Neural progenitor cell (in vitro differentiated cells): ENCODE measurements around the gene RXRA. TPM values are rescaled to one million over a fixed set of nuclear protein-coding genes. Genes with fewer than 3 reads are reported as not detected.

ENCODE experiments used
- DNase-seq: peaks from one replicate; pipeline ENCODE4 v3.0.0-alpha.2; 2016; ENCODE audit warnings: low spot score
- H2AFZ ChIP-seq: fragments of 200-600 bp; sonication (generic); replicated peaks from 2 replicates; pipeline ENCODE4 v1.6.1; 2016; ENCODE audit warnings: antibody characterized with exemption
- H3F3A ChIP-seq: fragments of 200-600 bp; sonication (generic); 2 replicates; pipeline ENCODE4 v1.6.1; 2016; ENCODE audit warnings: antibody characterized with exemption, low read depth
- H3K27ac ChIP-seq: fragments of 200-600 bp; sonication (generic); 2 replicates; pipeline ENCODE4 v1.5.1; 2016; ENCODE audit warnings: mild to moderate bottlenecking
- H3K27me3 ChIP-seq: fragments of 200-600 bp; sonication (generic); 2 replicates; pipeline ENCODE4 v1.6.1; 2016; ENCODE audit warnings: mild to moderate bottlenecking, moderate library complexity
- H3K36me3 ChIP-seq: fragments of 200-600 bp; sonication (generic); 2 replicates; pipeline ENCODE4 v1.5.1; 2016
- H3K4me1 ChIP-seq: fragments of 200-600 bp; sonication (generic); 2 replicates; pipeline ENCODE4 v1.6.1; 2016; ENCODE audit warnings: mixed run types
- H3K4me2 ChIP-seq: fragments of 200-600 bp; sonication (generic); 2 replicates; pipeline ENCODE4 v1.6.1; 2016
- H3K4me3 ChIP-seq: fragments of 200-600 bp; sonication (generic); 2 replicates; pipeline ENCODE4 v1.5.1; 2016
- H3K79me2 ChIP-seq: fragments of 200-600 bp; sonication (generic); 2 replicates; pipeline ENCODE4 v1.6.1; 2016; ENCODE audit warnings: low read depth
- H3K9ac ChIP-seq: fragments of 200-600 bp; sonication (generic); 2 replicates; pipeline ENCODE4 v1.6.1; 2016
- H3K9me3 ChIP-seq: fragments of 200-600 bp; sonication (generic); 2 replicates; pipeline ENCODE4 v1.5.1; 2016; ENCODE audit warnings: low read depth
- H4K20me1 ChIP-seq: fragments of 200-600 bp; sonication (generic); 2 replicates; pipeline ENCODE4 v1.6.1; 2016; ENCODE audit warnings: low read depth
- H3K27ac Mint-ChIP-seq: 3 replicates; pipeline ENCODE4 v1.8.0; 2021; ENCODE audit warnings: mixed read lengths
- H3K27me3 Mint-ChIP-seq: 2 replicates; pipeline ENCODE4 v1.8.0; 2022; ENCODE audit warnings: low read depth, mild to moderate bottlenecking, inconsistent platforms, moderate library complexity, mixed read lengths; ENCODE audit not compliant: insufficient read depth
- H3K36me3 Mint-ChIP-seq: 3 replicates; pipeline ENCODE4 v1.8.0; 2021; ENCODE audit warnings: mixed read lengths
- H3K4me1 Mint-ChIP-seq: 3 replicates; pipeline ENCODE4 v1.8.0; 2021; ENCODE audit warnings: mixed read lengths
- H3K4me3 Mint-ChIP-seq: 3 replicates; pipeline ENCODE4 v1.8.0; 2021; ENCODE audit warnings: mild to moderate bottlenecking, moderate library complexity, mixed read lengths
- H3K9me3 Mint-ChIP-seq: 3 replicates; pipeline ENCODE4 v1.8.0; 2020; ENCODE audit warnings: mixed read lengths
- EZH2 ChIP-seq: fragments of 200-600 bp; sonication (generic); IDR thresholded peaks from 2 replicates; pipeline ENCODE4 v1.6.1; 2017; ENCODE audit warnings: antibody characterized with exemption, mild to moderate bottlenecking, moderate library complexity
- EZH2phosphoT487 ChIP-seq: fragments of 200-600 bp; sonication (generic); IDR thresholded peaks from 2 replicates; pipeline ENCODE4 v1.6.1; 2017; ENCODE audit warnings: antibody characterized with exemption
- total RNA-seq: library from RNA; depleted of rRNA; stranded (reverse); fragments of >200 nt; gene quantifications from 2 replicates; pipeline ENCODE4 v1.2.3, GENCODE V29; 2015; ENCODE audit warnings: low replicate concordance
- TF ChIP-seq, protein P1 (sequence below): fragments of 200-600 bp; sonication (generic); IDR thresholded peaks from 2 replicates; pipeline ENCODE4 v1.5.1; 2017; ENCODE audit warnings: antibody characterized with exemption, mild to moderate bottlenecking

Gene RXRA
- total RNA-seq, 1 donor from 2014 or later: 11.6 TPM

DNA sequence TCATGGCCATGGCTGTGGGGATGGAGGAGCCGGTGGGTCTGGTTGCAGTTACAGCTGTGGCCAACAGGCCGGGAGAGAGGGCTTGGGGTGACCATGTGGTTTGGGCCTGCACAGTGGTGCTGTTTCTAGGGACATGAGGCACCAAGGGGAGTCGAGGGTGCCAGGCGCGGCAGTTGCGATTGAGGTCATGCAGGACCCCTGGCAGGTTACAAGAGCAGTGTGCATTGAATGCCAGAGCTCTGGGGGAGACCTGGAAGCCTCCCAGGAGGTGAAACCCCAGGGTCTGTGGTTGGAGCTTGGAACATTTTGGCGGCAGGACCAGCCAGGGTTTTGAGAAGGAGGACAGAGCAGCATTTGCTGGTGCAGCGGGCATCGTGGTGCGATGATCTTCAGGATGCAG lies 21.7 kb downstream of the RXRA start:
- Mint-ChIP-seq H3K4me3 (no peak overlapping the region), H3K9me3 (no peaks in the 10 kb centered on the region), H3K4me1 (peaks cover 37% of the 10 kb centered on the region), H3K27ac (no peak overlapping the region), H3K27me3 (peaks cover 10% of the 10 kb centered on the region), H3K36me3 (no peaks in the 10 kb centered on the region)
- H3K36me3 ChIP-seq: no peaks in the 10 kb centered on the region
- no peaks in the 10 kb centered on the region for H3F3A ChIP-seq
- no peak for DNase-seq
- H4K20me1 ChIP-seq: peaks cover 100% of the 10 kb centered on the region
- H3K4me1 ChIP-seq: peaks cover 14% of the 10 kb centered on the region
- no peak overlapping the region for H3K4me3 ChIP-seq
- H2AFZ ChIP-seq: no peak overlapping the region
- peaks cover 96% of the 10 kb centered on the region for H3K79me2 ChIP-seq
- no peak overlapping the region for H3K9ac ChIP-seq
- TF ChIP-seq, protein P1, sequence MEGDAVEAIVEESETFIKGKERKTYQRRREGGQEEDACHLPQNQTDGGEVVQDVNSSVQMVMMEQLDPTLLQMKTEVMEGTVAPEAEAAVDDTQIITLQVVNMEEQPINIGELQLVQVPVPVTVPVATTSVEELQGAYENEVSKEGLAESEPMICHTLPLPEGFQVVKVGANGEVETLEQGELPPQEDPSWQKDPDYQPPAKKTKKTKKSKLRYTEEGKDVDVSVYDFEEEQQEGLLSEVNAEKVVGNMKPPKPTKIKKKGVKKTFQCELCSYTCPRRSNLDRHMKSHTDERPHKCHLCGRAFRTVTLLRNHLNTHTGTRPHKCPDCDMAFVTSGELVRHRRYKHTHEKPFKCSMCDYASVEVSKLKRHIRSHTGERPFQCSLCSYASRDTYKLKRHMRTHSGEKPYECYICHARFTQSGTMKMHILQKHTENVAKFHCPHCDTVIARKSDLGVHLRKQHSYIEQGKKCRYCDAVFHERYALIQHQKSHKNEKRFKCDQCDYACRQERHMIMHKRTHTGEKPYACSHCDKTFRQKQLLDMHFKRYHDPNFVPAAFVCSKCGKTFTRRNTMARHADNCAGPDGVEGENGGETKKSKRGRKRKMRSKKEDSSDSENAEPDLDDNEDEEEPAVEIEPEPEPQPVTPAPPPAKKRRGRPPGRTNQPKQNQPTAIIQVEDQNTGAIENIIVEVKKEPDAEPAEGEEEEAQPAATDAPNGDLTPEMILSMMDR: no peak
- TF ChIP-seq EZH2phosphoT487 (no peak), EZH2 (no peak)
- H3K27me3 ChIP-seq: no peaks in the 10 kb centered on the region
- no peaks in the 10 kb centered on the region for H3K9me3 ChIP-seq
- H3K4me2 ChIP-seq: no peak overlapping the region
- no peak overlapping the region for H3K27ac ChIP-seq

DNA sequence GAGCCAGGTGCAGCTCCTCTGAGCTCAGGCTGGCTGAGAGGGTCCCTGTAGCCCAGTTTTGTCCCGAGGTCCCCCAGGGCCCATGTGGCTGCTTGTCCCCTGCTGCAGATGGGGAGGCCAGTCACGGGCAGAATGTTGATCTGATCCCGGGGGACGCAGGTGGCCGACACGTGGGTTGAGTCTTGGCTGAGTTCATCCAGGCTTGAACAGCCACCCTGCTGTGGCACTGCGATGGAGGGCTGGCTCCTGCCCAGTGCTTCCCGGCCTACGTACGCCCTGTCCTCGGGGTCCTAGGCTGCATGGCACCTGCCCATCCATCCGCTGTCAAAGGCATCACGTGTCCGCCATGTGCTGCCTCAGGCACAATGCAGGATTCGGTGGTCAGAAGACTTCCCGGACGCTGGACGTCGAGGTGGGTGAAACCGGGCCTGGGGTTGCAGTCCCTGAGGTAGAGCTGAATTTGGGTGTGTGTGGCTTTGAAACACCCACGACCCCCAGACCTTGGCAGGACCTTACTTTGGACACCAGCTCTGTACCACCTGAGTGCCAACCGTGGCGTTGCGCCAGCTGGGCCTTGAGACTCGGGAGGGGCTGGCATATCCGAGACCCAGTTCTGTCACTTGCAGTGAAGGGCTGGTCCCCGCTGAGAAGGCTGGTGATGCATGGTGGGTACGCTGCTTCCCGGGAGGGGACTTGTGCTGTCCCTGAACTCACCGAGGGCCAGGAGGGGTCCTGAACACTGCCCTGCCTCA lies 22.3 kb downstream of the RXRA start:
- Histone ChIP-seq H3K4me3 (no peak overlapping the region), H3K79me2 (peaks cover 96% of the 10 kb centered on the region), H3K36me3 (no peaks in the 10 kb centered on the region), H2AFZ (no peak overlapping the region), H3F3A (no peaks in the 10 kb centered on the region), H3K4me1 (peaks cover 12% of the 10 kb centered on the region), H4K20me1 (peaks cover 100% of the 10 kb centered on the region), H3K4me2 (no peak overlapping the region), H3K9ac (no peak overlapping the region), H3K9me3 (no peaks in the 10 kb centered on the region), H3K27ac (no peak overlapping the region), H3K27me3 (no peaks in the 10 kb centered on the region)
- no peak overlapping the region for H3K4me3 Mint-ChIP-seq
- no peaks in the 10 kb centered on the region for H3K9me3 Mint-ChIP-seq
- H3K27ac Mint-ChIP-seq: no peak overlapping the region
- H3K27me3 Mint-ChIP-seq: peaks cover 7% of the 10 kb centered on the region
- no peak for DNase-seq
- TF ChIP-seq, protein P1: no peak
- TF ChIP-seq EZH2phosphoT487: no peak
- TF ChIP-seq EZH2: no peak
- peaks cover 35% of the 10 kb centered on the region for H3K4me1 Mint-ChIP-seq
- H3K36me3 Mint-ChIP-seq: no peaks in the 10 kb centered on the region

DNA sequence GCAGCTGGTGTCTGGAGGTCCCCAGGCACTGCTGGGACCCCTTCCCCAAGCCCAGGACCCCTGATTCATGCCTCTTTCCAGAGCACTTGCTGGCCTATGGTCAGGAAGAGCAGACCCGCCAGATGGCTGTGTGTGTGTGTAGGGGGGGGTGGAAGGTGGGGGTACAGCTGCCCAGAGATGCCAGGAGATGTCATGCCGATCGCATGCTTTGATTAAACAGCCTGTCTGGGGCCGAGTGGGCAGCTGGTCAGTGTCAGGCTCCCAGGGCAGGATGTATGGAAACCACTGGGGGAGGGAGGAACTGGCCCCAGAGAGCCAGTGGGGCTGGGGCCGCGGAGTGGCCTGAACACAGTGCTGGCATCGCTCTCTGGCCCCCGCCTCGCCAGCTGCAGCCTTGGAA lies 23.7 kb downstream of the RXRA start:
- Histone ChIP-seq H2AFZ (no peak overlapping the region), H4K20me1 (peaks cover 100% of the 10 kb centered on the region), H3K27ac (no peak overlapping the region), H3K4me2 (no peak overlapping the region), H3K4me3 (no peak overlapping the region), H3K9ac (no peak overlapping the region), H3K27me3 (no peaks in the 10 kb centered on the region), H3K9me3 (no peaks in the 10 kb centered on the region), H3F3A (peaks cover 3% of the 10 kb centered on the region), H3K4me1 (peaks cover 14% of the 10 kb centered on the region), H3K79me2 (peaks cover 94% of the 10 kb centered on the region), H3K36me3 (no peaks in the 10 kb centered on the region)
- H3K27me3 Mint-ChIP-seq: peaks cover 7% of the 10 kb centered on the region
- peaks cover 32% of the 10 kb centered on the region for H3K4me1 Mint-ChIP-seq
- TF ChIP-seq EZH2phosphoT487 (no peak), EZH2 (no peak)
- TF ChIP-seq, protein P1: no peak
- no peaks in the 10 kb centered on the region for H3K36me3 Mint-ChIP-seq
- DNase-seq: no peak
- no peaks in the 10 kb centered on the region for H3K9me3 Mint-ChIP-seq
- H3K4me3 Mint-ChIP-seq: no peak overlapping the region
- H3K27ac Mint-ChIP-seq: no peak overlapping the region
